GM12874 (cell line): ENCODE measurements around the gene SDK2.

Experiments
- CTCF ChIP-seq: IDR thresholded peaks from 2 replicates; pipeline ENCODE4 v1.5.1; 2011; ENCODE audit warnings: low read depth, mild to moderate bottlenecking, control low read depth, low read length, moderate library complexity; ENCODE audit not compliant: insufficient read depth

SDK2 gene

GRCh38 chr17:73291260-73291801, 352.9 kb downstream of the SDK2 start:
- no peak for TF ChIP-seq CTCF

GRCh38 chr17:73290399-73291259, 353.6 kb downstream of the SDK2 start:
- no peak for TF ChIP-seq CTCF

- TF ChIP-seq CTCF = no peak
These were observed 354.5 kb downstream of the SDK2 start for GRCh38 chr17:73289549-73290254.

GRCh38 chr17:73288534-73289302, 355.5 kb downstream of the SDK2 start:
- no peak for TF ChIP-seq CTCF

- TF ChIP-seq CTCF = no peak
These were observed 357.4 kb downstream of the SDK2 start for GRCh38 chr17:73286863-73287296.

- no peak for TF ChIP-seq CTCF
These were observed 358.1 kb downstream of the SDK2 start for GRCh38 chr17:73285916-73286862.
